Measurements from ENCODE around the gene PTHLH.

The PTHLH gene

DNA sequence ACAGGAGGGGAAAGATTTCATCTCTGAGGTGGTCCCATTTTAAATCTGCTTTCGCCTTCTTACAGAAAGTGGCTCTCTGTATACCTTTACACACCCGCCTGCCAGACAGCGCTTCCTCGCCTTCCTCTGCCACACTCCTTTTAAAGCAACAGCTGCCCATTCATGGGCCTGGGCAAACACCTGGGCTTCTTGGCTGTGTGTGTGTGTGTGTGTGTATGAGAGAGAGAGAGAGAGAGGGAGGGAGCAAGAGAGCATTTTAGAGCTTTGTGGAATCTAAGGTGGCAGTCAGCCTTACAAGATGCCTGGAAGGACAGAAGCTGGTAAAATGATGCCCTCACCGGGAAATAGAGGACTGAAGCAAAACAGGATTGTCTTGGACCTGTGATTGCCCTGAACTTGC is 20.0 kb downstream of the PTHLH start:
- TF ChIP-seq, protein P1, sequence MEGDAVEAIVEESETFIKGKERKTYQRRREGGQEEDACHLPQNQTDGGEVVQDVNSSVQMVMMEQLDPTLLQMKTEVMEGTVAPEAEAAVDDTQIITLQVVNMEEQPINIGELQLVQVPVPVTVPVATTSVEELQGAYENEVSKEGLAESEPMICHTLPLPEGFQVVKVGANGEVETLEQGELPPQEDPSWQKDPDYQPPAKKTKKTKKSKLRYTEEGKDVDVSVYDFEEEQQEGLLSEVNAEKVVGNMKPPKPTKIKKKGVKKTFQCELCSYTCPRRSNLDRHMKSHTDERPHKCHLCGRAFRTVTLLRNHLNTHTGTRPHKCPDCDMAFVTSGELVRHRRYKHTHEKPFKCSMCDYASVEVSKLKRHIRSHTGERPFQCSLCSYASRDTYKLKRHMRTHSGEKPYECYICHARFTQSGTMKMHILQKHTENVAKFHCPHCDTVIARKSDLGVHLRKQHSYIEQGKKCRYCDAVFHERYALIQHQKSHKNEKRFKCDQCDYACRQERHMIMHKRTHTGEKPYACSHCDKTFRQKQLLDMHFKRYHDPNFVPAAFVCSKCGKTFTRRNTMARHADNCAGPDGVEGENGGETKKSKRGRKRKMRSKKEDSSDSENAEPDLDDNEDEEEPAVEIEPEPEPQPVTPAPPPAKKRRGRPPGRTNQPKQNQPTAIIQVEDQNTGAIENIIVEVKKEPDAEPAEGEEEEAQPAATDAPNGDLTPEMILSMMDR (IDR thresholded peaks at IDR 0.05; ENCODE audit: low read length, missing control alignments), result no peak
- no peak for DNase-seq (ENCODE audit: low read depth)
- no peak overlapping the region for H3K4me3 ChIP-seq (replicated peaks; ENCODE audit: low read depth, low read length)

DNA sequence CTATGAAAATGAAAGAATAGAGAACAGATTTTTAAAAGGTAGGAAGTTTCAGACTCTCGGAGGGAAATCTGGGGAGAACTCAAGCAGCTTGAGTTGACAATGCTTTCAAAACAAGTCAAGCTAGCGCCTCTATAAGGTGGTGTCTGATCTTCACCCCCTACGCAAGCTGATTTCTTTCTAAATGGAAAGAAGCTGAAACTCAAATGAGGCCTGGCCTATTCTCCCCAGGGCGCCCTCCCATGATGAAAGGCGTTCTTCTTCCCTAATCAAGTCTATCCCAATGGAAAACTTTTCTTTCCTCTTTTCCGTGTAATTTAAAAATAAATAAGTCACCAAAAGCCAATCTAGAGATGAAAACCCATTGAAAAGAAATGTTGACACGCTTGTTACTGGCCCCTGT is 20.6 kb downstream of the PTHLH start:
- no peak overlapping the region for H3K4me3 ChIP-seq (replicated peaks; ENCODE audit: low read depth, low read length)
- TF ChIP-seq, protein P1 (IDR thresholded peaks at IDR 0.05; ENCODE audit: low read length, missing control alignments), result no peak
- DNase-seq (ENCODE audit: low read depth), result no peak

DNA sequence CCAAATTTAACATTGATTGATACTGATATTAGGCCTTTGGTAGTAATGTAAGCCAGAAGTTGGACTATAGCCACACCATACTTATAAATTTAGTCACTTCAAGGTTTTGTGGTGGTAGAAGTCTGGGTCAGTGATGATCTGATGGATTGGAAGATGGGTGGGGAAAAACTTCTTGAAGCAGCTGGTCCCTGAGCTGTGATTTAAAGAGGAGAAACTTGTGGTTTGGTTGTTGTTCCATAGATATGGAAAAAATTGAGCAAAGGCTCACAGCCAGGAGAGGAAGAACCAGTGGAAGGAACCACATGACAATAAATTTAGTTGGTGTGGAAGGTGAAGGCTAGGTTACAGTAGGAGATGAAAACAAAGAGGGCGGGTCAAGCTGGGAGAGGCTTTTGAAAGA is 26.1 kb downstream of the PTHLH start:
- DNase-seq (ENCODE audit: low read depth), result no peak
- H3K4me3 ChIP-seq (replicated peaks; ENCODE audit: low read depth, low read length), result no peak overlapping the region
- TF ChIP-seq, protein P1 (IDR thresholded peaks at IDR 0.05; ENCODE audit: low read length, missing control alignments), result no peak

DNA sequence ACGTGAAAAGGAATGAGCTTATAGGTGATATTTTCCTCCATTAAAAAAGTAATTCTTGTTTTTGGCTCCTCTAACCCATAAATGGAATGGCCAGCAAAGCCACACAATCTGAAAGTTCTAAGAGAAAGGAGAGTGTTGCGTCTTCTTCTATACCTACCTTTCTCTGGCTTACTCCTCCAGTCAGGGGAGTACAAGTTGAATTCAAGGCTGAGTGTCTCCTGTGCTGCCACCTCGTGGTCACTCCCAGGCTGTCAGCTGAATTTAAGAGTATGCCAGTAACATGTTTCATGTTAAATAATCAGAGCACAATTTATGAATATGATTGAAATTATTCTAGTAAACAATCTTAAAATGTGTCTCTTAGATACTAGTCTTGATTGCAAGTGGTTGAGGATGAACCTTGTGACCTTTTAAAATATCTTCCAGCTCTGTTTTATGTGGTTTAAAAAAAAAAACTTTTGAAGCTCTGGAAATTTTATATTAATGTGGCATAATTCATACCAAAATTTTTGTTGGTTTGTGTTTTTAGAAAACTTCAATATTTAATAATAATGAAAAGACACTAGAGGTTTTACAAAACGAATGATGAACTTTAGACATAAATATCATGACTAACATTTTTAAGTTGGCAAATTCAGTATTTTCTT is 31.7 kb downstream of the PTHLH start:
- DNase-seq (ENCODE audit: low read depth), result peak; percentile 90
- TF ChIP-seq, protein P1 (IDR thresholded peaks at IDR 0.05; ENCODE audit: low read length, missing control alignments), result peak; percentile 95
- H3K4me3 ChIP-seq (replicated peaks; ENCODE audit: low read depth, low read length), result no peak overlapping the region

DNA sequence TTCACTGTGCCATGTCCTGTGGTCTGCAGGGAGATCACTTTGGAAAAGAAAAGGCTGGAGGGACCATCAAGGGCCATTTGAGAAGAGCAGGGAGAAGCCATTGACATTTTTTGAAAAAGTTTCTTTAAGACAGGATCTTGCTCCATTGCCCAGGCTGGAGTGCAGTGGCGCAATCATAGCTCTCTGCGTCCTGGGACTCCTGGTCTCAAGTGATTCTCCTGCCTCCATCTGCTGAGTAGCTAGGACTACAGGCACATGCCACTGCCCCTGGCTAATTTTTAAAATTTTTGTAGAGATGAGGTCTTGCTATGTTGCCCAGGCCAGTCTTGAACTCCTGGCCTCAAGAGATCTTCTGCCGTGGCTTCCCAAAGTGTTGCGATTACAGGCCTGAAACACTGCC is 32.3 kb downstream of the PTHLH start:
- TF ChIP-seq, protein P1 (IDR thresholded peaks at IDR 0.05; ENCODE audit: low read length, missing control alignments), result no peak
- no peak for DNase-seq (ENCODE audit: low read depth)

DNA sequence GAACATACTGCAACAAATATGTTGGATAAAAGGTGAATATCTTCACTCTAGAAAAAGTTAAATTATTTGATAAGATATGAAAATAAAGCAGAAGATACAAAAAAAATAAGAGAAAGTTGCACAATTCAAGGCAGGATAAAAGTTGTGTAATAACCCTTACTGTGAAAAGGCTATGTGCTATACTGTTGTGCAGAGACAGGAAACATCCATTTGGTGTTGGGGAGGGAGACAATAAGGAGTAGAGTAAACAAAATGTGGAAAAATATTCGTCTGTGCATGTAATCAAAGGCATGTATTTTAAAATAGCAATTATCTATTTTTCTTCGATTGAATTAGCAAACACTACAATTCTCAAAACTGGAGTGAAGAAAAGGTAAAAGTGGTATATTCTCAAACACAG is 34.8 kb downstream of the PTHLH start:
- peak; percentile 54 for DNase-seq (ENCODE audit: low read depth)
- H3K4me3 ChIP-seq (replicated peaks; ENCODE audit: low read depth, low read length), result no peak overlapping the region
- TF ChIP-seq, protein P1 (IDR thresholded peaks at IDR 0.05; ENCODE audit: low read length, missing control alignments), result no peak

More for the DNA sequence above, 32.3 kb downstream of the PTHLH start:
- no peak overlapping the region for H3K4me3 ChIP-seq (replicated peaks; ENCODE audit: low read depth, low read length)

DNA sequence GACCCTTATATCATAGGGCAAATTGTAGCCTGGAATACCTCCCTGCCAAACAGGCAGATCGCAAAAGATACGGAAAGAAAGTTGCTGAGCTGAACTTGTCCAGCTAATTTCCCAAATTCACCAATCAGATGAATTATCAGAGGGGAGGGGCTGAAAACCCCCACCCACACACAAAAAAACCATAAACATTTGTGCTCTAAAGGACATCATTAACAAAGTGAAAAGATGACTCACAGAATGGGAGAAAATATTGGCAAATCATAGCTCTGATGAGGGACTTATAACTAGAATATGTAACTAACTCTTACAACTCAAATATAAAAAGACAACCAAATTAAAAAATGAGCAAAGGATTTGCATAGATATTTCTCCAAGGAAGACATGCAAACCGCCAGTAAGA is 36.3 kb downstream of the PTHLH start:
- TF ChIP-seq, protein P1 (IDR thresholded peaks at IDR 0.05; ENCODE audit: low read length, missing control alignments), result no peak
- no peak for DNase-seq (ENCODE audit: low read depth)
- H3K4me3 ChIP-seq (replicated peaks; ENCODE audit: low read depth, low read length), result no peak overlapping the region

Data from fibroblast of pulmonary artery (primary cell).